Right lobe of liver (tissue), 6 donors: Measurements from ENCODE around the gene ACSL3. TPM values are rescaled to one million over a fixed set of nuclear protein-coding genes. Genes with fewer than 3 reads are reported as not detected.
A peak's percentile ranks its signal among the peaks of the same experiment; 100 is the strongest.

Experiments used
- ATAC-seq, 4 donors: fragments of 200-7000 bp; cut with Tn5 transposase; one replicate each; pipeline ENCODE4 v1.9.1; 2020; ENCODE audit warnings: mild to moderate bottlenecking in 4 of 4, moderate library complexity in 4 of 4
- DNase-seq, 3 donors: peaks; one replicate each; pipeline ENCODE4 v3.0.0-alpha.2; 2020
- H3K27ac ChIP-seq, 3 donors: fragments of 200-600 bp; one replicate each; pipeline ENCODE4 v1.8.0; 2022
- H3K27me3 ChIP-seq, 2 donors: fragments of 200-600 bp; one replicate each; pipeline ENCODE4 v1.8.0; 2022
- H3K36me3 ChIP-seq, 4 donors: fragments of 200-600 bp; sonication (generic) in 1 of 4; one replicate each; pipeline versions ENCODE4 v1.5.1 to v1.8.0; 2017 to 2022; ENCODE audit warnings: control low read depth in 1 of 4
- H3K4me1 ChIP-seq, 4 donors: fragments of 200-600 bp; sonication (generic) in 1 of 4; one replicate each; pipeline versions ENCODE4 v1.5.1 to v1.8.0; 2017 to 2022; ENCODE audit warnings: control low read depth in 1 of 4
- H3K4me3 ChIP-seq, 3 donors: fragments of 200-600 bp; one replicate each; pipeline ENCODE4 v1.8.0; 2022
- H3K9me3 ChIP-seq, 4 donors: fragments of 200-600 bp; sonication (generic) in 1 of 4; one replicate each; pipeline versions ENCODE4 v1.5.1 to v1.8.0; 2017 to 2022; ENCODE audit warnings: control low read depth in 1 of 4
- CTCF ChIP-seq, 4 donors: fragments of 200-600 bp in 3 of 4; fragments of 450-650 bp in 1 of 4; IDR thresholded peaks; one replicate each; pipeline versions ENCODE4 v1.5.1 to v1.8.0; 2016 to 2022; ENCODE audit warnings: antibody characterized with exemption in 4 of 4, mild to moderate bottlenecking in 2 of 4
- POLR2A ChIP-seq: fragments of 450-650 bp; IDR thresholded peaks from one replicate; pipeline ENCODE4 v1.6.1; 2017; ENCODE audit warnings: antibody characterized with exemption, mild to moderate bottlenecking
- WGBS: methylation state at CpG from one replicate; pipeline ENCODE4 v1.1.6; 2018; ENCODE audit warnings: low coverage, low lambda C conversion rate; ENCODE audit not compliant: insufficient coverage; ENCODE audit errors: missing lambda C conversion rate; 5-methylcytosine and 5-hydroxymethylcytosine counted together
- intact Hi-C, 2 donors: fragments of 100-400 bp; cut with DNase I; formaldehyde crosslinking; loops; one replicate each; pipeline versions ENCODE4 v1.11.2 to v1.14.1; 2022
- long read RNA-seq: library from polyadenylated mRNA; unstranded; transcript quantifications from one replicate; pipeline ENCODE4 v2.0.0, GENCODE V29; 2019
- total RNA-seq, 6 experiments: library from RNA; depleted of rRNA in 2 of 6; stranded (reverse); fragments of >200 nt in 2 of 6; fragmentation: NEBNext Ultra II Directional in 3 of 6; extraction: Animal tissue kit (Norgen Biotek cat#: 25700) in 3 of 6; gene quantifications; one replicate each; pipeline versions ENCODE4 v1.1.0 to v1.2.4, GENCODE V29; 2016 to 2023
- donor health status: DM: no; HTN: yes; CAD: no.
- donor health status: DM: no; HTN: no; CAD: no.
- donor health status: DM: no; HTN: no; CAD: no.
- donor health status: DM: no; HTN: yes; CAD: no.
- donor health status: DM: no; HTN: yes; CAD: no.

ACSL3 gene
- total RNA-seq, result 10 to 100 TPM; 31.1 to 73.0 (median 49.9) TPM
- long read RNA-seq, full-length matches to known transcripts, result 5 of 10 reads
- long read RNA-seq, partial matches to known transcripts, result 3 of 10 reads
- long read RNA-seq, other reads (novel, unspliced or antisense), result 2 of 10 reads

- intact Hi-C loops, result loop anchor here in 1 of 2 donors (10.0 kb wide), 1 partner anchor 66 kb away; no protein-coding TSS in a partner anchor
- Histone ChIP-seq H3K27me3 (no peaks in the 10 kb centered on the region), H3K9me3 (no peaks in the 10 kb centered on the region), H3K4me1 (peaks cover 0 to 48% (median 14%) of the 10 kb centered on the region in 4 donors), H3K27ac (peak within 1 kb of the TSS; percentile 91 to 98 (median 94)), H3K36me3 (no peaks in the 10 kb centered on the region), H3K4me3 (peak within 1 kb of the TSS; percentile 87 to 92 (median 89))
- ATAC-seq, result peak; percentile 91 to 99 (median 94)
- DNase-seq, result peak; percentile 99
- WGBS, result 2% methylated on average over 23 of the region's 99 CpGs
- TF ChIP-seq POLR2A (peak; percentile 100), CTCF (IDR thresholded peaks at IDR 0.05) (peak in 2 of 4 donors; percentile 16 to 33)
Observed at GRCh38 chr2:222860740-222861410, at the start of gene ACSL3. Gene ACSL3, plus strand, starts transcription at chr2:222861036. Its CDS starts 47,737 bp downstream, at chr2:222908773.

- no peak for ATAC-seq
- TF ChIP-seq CTCF (IDR thresholded peaks at IDR 0.05), result no peak
- TF ChIP-seq POLR2A, result no peak
- no CpG with 5 or more reads among the region's 1 CpG for WGBS
- H3K9me3 ChIP-seq, result no peaks in the 10 kb centered on the region
- H3K27ac ChIP-seq, result no peak overlapping the region
- intact Hi-C loops, result no loop called here
- no peak for DNase-seq
- no peaks in the 10 kb centered on the region for H3K4me1 ChIP-seq
- H3K27me3 ChIP-seq, result no peaks in the 10 kb centered on the region
- H3K36me3 ChIP-seq, result no peaks in the 10 kb centered on the region
- no peak overlapping the region for H3K4me3 ChIP-seq
Observed at GRCh38 chr2:222811828-222812227, 49.0 kb upstream of the ACSL3 start.

GRCh38 chr2:222813177-222813843 is 47.5 kb upstream of the ACSL3 start:
- ATAC-seq, result peak in 1 of 4 donors; percentile 16
- no peak overlapping the region for H3K4me3 ChIP-seq
- H3K4me1 ChIP-seq, result no peaks in the 10 kb centered on the region
- TF ChIP-seq CTCF (IDR thresholded peaks at IDR 0.05), result no peak
- no peak for TF ChIP-seq POLR2A
- 46% methylated on average over 5 of the region's 6 CpGs for WGBS
- H3K9me3 ChIP-seq, result no peaks in the 10 kb centered on the region
- intact Hi-C loops, result no loop called here
- DNase-seq, result no peak
- no peaks in the 10 kb centered on the region for H3K27me3 ChIP-seq
- H3K27ac ChIP-seq, result no peak overlapping the region
- H3K36me3 ChIP-seq, result no peaks in the 10 kb centered on the region

GRCh38 chr2:222819722-222820333 is 41.0 kb upstream of the ACSL3 start:
- WGBS, result 56% methylated on average over 1 of the region's 2 CpGs
- DNase-seq (no peak), ATAC-seq (no peak)
- no peak for TF ChIP-seq CTCF (IDR thresholded peaks at IDR 0.05)
- no peak for TF ChIP-seq POLR2A
- no peaks in the 10 kb centered on the region for H3K9me3 ChIP-seq
- no peak overlapping the region for H3K27ac ChIP-seq
- no peaks in the 10 kb centered on the region for H3K36me3 ChIP-seq
- no peak overlapping the region for H3K4me3 ChIP-seq
- no peaks in the 10 kb centered on the region for H3K4me1 ChIP-seq
- H3K27me3 ChIP-seq, result no peaks in the 10 kb centered on the region
- intact Hi-C loops, result no loop called here
